HepG2 (cell line): Measurements from ENCODE around the gene CHP1. TPM values are rescaled to one million over a fixed set of nuclear protein-coding genes. Genes with fewer than 3 reads are reported as not detected.

ENCODE experiments used
- ARID3A ChIP-seq: IDR thresholded peaks from 2 replicates; pipeline ENCODE4 v1.6.1; 2012; ENCODE audit warnings: low read depth, low read length, improper control_type of control experiment
- CBX2 ChIP-seq, 2 experiments: fragments of 200-600 bp in 1 of 2; sonication (generic); formaldehyde crosslinking in 1 of 2; IDR thresholded peaks; 2 replicates each; pipeline versions ENCODE4 v1.7.0 to v1.8.1; 2018 to 2022; ENCODE audit warnings: low read depth in 2 of 2, low read length in 1 of 2, mild to moderate bottlenecking in 1 of 2, missing genetic modification reagents in 1 of 2
- DBP ChIP-seq: sonication (generic); formaldehyde crosslinking; IDR thresholded peaks from 2 replicates; pipeline ENCODE4 v1.4.0; 2020; ENCODE audit warnings: missing genetic modification reagents; ENCODE audit errors: not compliant biosample characterization
- HDAC2 ChIP-seq: sonication (generic); formaldehyde crosslinking; IDR thresholded peaks from 2 replicates; pipeline ENCODE4 v1.4.0; 2020; ENCODE audit warnings: missing genetic modification reagents
- HOXA9 ChIP-seq: sonication (generic); formaldehyde crosslinking; IDR thresholded peaks from 2 replicates; pipeline ENCODE4 v1.8.1; 2022; ENCODE audit warnings: missing genetic modification reagents, mild to moderate bottlenecking, moderate library complexity, borderline replicate concordance
- JDP2 ChIP-seq: sonication (generic); formaldehyde crosslinking; IDR thresholded peaks from 2 replicates; pipeline ENCODE4 v1.8.1; 2022; ENCODE audit warnings: missing genetic modification reagents, borderline replicate concordance
- KDM6A ChIP-seq: IDR thresholded peaks from 2 replicates; pipeline ENCODE4 v1.6.1; 2016; ENCODE audit warnings: low read depth
- MXD1 ChIP-seq: sonication (generic); formaldehyde crosslinking; IDR thresholded peaks from 2 replicates; pipeline ENCODE4 v1.4.0; 2020; ENCODE audit warnings: mild to moderate bottlenecking, missing genetic modification reagents
- POGZ ChIP-seq: sonication (generic); formaldehyde crosslinking; IDR thresholded peaks from 2 replicates; pipeline ENCODE4 v1.4.0; 2020; ENCODE audit warnings: mild to moderate bottlenecking, missing genetic modification reagents
- PREB ChIP-seq: sonication (generic); formaldehyde crosslinking; IDR thresholded peaks from 2 replicates; pipeline ENCODE4 v1.4.0; 2020; ENCODE audit warnings: missing genetic modification reagents
- RAD21 ChIP-seq: fragments of 450-650 bp; formaldehyde crosslinking; IDR thresholded peaks from 2 replicates; pipeline ENCODE4 v1.5.0; 2020; ENCODE audit warnings: mild to moderate bottlenecking
- SKI ChIP-seq: fragments of 450-650 bp; IDR thresholded peaks from one replicate; pipeline ENCODE4 v1.6.1; 2018; ENCODE audit warnings: mild to moderate bottlenecking; ENCODE audit not compliant: partially characterized antibody
- SP1 ChIP-seq, 2 experiments: fragments of 450-650 bp in 1 of 2; sonication (generic) in 1 of 2; formaldehyde crosslinking in 1 of 2; IDR thresholded peaks; 2 replicates each; pipeline versions ENCODE4 v1.4.0 to v1.6.1; 2016 to 2020; ENCODE audit warnings: missing genetic modification reagents in 1 of 2
- TBP ChIP-seq: sonication (generic); formaldehyde crosslinking; IDR thresholded peaks from 2 replicates; pipeline ENCODE4 v1.5.0; 2020; ENCODE audit warnings: missing genetic modification reagents
- XRCC5 ChIP-seq: fragments of 200-400 bp; formaldehyde crosslinking; optimal IDR thresholded peaks from 2 replicates; pipeline ENCODE3; 2017; ENCODE audit warnings: mild to moderate bottlenecking, low read length
- ZFP36L1 ChIP-seq: sonication (generic); formaldehyde crosslinking; IDR thresholded peaks from 2 replicates; pipeline ENCODE4 v1.8.0; 2022; ENCODE audit warnings: mild to moderate bottlenecking, missing genetic modification reagents, moderate library complexity
- ZNF124 ChIP-seq: sonication (generic); formaldehyde crosslinking; IDR thresholded peaks from 2 replicates; pipeline ENCODE4 v1.4.0; 2020; ENCODE audit warnings: missing genetic modification reagents
- ZNF34 ChIP-seq: sonication (generic); formaldehyde crosslinking; IDR thresholded peaks from 2 replicates; pipeline ENCODE4 v1.4.0; 2020; ENCODE audit warnings: mild to moderate bottlenecking, missing genetic modification reagents, borderline replicate concordance
- ZNF572 ChIP-seq: sonication (generic); formaldehyde crosslinking; IDR thresholded peaks from 2 replicates; pipeline ENCODE4 v1.5.1; 2020; ENCODE audit warnings: mild to moderate bottlenecking, missing genetic modification reagents
- ZNF687 ChIP-seq: sonication (generic); formaldehyde crosslinking; IDR thresholded peaks from 2 replicates; pipeline ENCODE4 v1.5.1; 2020; ENCODE audit warnings: mild to moderate bottlenecking, missing genetic modification reagents, moderate library complexity
- polyA plus RNA-seq, 8 experiments: library from polyadenylated mRNA; depleted of rRNA in 3 of 8; stranded (reverse) in 7 of 8; unstranded in 1 of 8; fragments of >200 nt; fragmentation: Illumina TruSeq in 4 of 8; extraction: Trizol in 4 of 8; gene quantifications; 2 replicates each; pipeline versions ENCODE4 v1.2.1 to v1.2.3, GENCODE V29; 2011 to 2016; ENCODE audit warnings: low read depth in 4 of 8, missing spikeins in 1 of 8, mixed read lengths in 1 of 8; ENCODE audit not compliant: insufficient read depth in 1 of 8
- total RNA-seq, 5 experiments: library from RNA; depleted of rRNA; stranded (reverse); fragments of >200 nt; fragmentation: Illumina TruSeq; extraction: Trizol; gene quantifications; 2 replicates each; pipeline ENCODE4 v1.2.3, GENCODE V29; 2016; ENCODE audit warnings: low read depth in 1 of 5

Gene CHP1
- total and polyA plus RNA-seq, 2 of the 13 experiments (the other 11 are each of a cell fraction or from before 2014, with no cell fraction given): 49.6 to 76.4 TPM

GRCh38 chr15:41283653-41284426 lies 52.8 kb downstream of the CHP1 start (continued):
- TF ChIP-seq ZNF687 (CRISPR knock-in tag) (peak; percentile 92), MXD1 (peak; percentile 88), JDP2 (CRISPR knock-in tag) (no peak), XRCC5 (no peak), RAD21 (CRISPR knock-in tag) (peak; percentile 54), SKI (no peak), HOXA9 (0 out of 2 replicates have a peak, but pooled peaks have one; percentile 20), CBX2 (IDR thresholded peaks at IDR 0.05; ENCODE audit: low read depth, low read length) (no peak), CBX2 (CRISPR knock-in tag; IDR thresholded peaks at IDR 0.05; ENCODE audit: low read depth) (no peak), ZNF124 (CRISPR knock-in tag) (no peak; the same call in 1 of the 2 replicates), POGZ (CRISPR knock-in tag) (peak; percentile 69; the same call in 1 of the 2 replicates), KDM6A (CRISPR knock-in tag) (0 out of 2 replicates have a peak, but pooled peaks have one; percentile 48), ZNF572 (CRISPR knock-in tag) (no peak), DBP (CRISPR knock-in tag) (no peak), HDAC2 (CRISPR knock-in tag) (0 out of 2 replicates have a peak, but pooled peaks have one; percentile 21), PREB (CRISPR knock-in tag) (no peak), ARID3A (peak; percentile 58; the same call in 1 of the 2 replicates), TBP (no peak), SP1 (IDR thresholded peaks at IDR 0.05) (no peak), SP1 (CRISPR knock-in tag; IDR thresholded peaks at IDR 0.05) (peak; percentile 87), ZNF34 (no peak), ZFP36L1 (CRISPR knock-in tag) (0 out of 2 replicates have a peak, but pooled peaks have one; percentile 57)
